BLaER1 treated with 17β-estradiol and CSF1 and Interleukin-3, amounts not matched to agents 10 nM and 100 nM (cell line): ENCODE data around the gene CDK19.
"Not testable (repeated sequence)": the region's sequence is repeated elsewhere in the genome, so short reads cannot be mapped to it uniquely, and the experiment has no call there.

Experiments
- H3K27ac ChIP-seq, 11 experiments: shearing (Covaris generic); formaldehyde crosslinking; 2 replicates each; pipeline ENCODE4 v1.8.1; 2022
- H3K27me3 ChIP-seq, 11 experiments: shearing (Covaris generic); formaldehyde crosslinking; 2 replicates each; pipeline ENCODE4 v1.8.1; 2022
- H3K36me3 ChIP-seq, 11 experiments: shearing (Covaris generic); formaldehyde crosslinking; 2 replicates each; pipeline ENCODE4 v1.8.1; 2022
- H3K4me1 ChIP-seq, 10 experiments: shearing (Covaris generic); formaldehyde crosslinking; 2 replicates each; pipeline ENCODE4 v1.8.1; 2022
- H3K4me2 ChIP-seq, 11 experiments: shearing (Covaris generic); formaldehyde crosslinking; 2 replicates each; pipeline ENCODE4 v1.8.1; 2022
- H3K4me3 ChIP-seq, 10 experiments: shearing (Covaris generic); formaldehyde crosslinking; 2 replicates each; pipeline ENCODE4 v1.8.1; 2022
- H3K9ac ChIP-seq, 11 experiments: shearing (Covaris generic); formaldehyde crosslinking; 2 replicates each; pipeline ENCODE4 v1.8.1; 2022
- H3K9me3 ChIP-seq, 11 experiments: shearing (Covaris generic); formaldehyde crosslinking; replicated peaks in 1 of 11; 2 replicates each; pipeline ENCODE4 v1.8.1; 2022
- H4K20me1 ChIP-seq, 11 experiments: shearing (Covaris generic); formaldehyde crosslinking; 2 replicates each; pipeline ENCODE4 v1.8.1; 2022
- Cebpa-rat ChIP-seq, 11 experiments: shearing (Covaris generic); IDR thresholded peaks; 2 replicates each; pipeline ENCODE4 v1.8.1; 2022

CDK19 gene

GRCh38 chr6:110849781-110850180, 34.5 kb upstream of the CDK19 start:
- TF ChIP-seq Cebpa-rat (IDR thresholded peaks at IDR 0.05), result no peak
- Histone ChIP-seq H3K9me3 (no peaks in the 10 kb centered on the region), H3K27ac (no peak overlapping the region), H3K27me3 (no peaks in the 10 kb centered on the region), H3K4me2 (no peak overlapping the region), H3K4me1 (0 out of 20 replicates have a peak, but pooled peaks cover 0 to 4% (median 0%) of the 10 kb centered on the region in 10 experiments), H4K20me1 (no peaks in the 10 kb centered on the region), H3K4me3 (no peak overlapping the region), H3K9ac (no peak overlapping the region), H3K36me3 (no peaks in the 10 kb centered on the region; a peak in 1 of 22 replicates)

- H3K9me3 ChIP-seq, result peaks cover 0 to 7% (median 0%) of the 10 kb centered on the region in 11 experiments; a peak in 1 of 22 replicates
- H3K27ac ChIP-seq, result no peak overlapping the region
- H4K20me1 ChIP-seq, result no peaks in the 10 kb centered on the region
- peaks cover 0 to 9% (median 0%) of the 10 kb centered on the region in 11 experiments; a peak in 2 of 22 replicates for H3K36me3 ChIP-seq
- peaks cover 0 to 9% (median 0%) of the 10 kb centered on the region in 10 experiments; a peak in 6 of 20 replicates for H3K4me1 ChIP-seq
- H3K27me3 ChIP-seq, result no peaks in the 10 kb centered on the region
- H3K4me2 ChIP-seq, result peak overlapping the region in 3 of 11 experiments; percentile 20 to 62 (median 52); a peak in 5 of 22 replicates
- H3K9ac ChIP-seq, result no peak overlapping the region
- no peak overlapping the region for H3K4me3 ChIP-seq
- no peak for TF ChIP-seq Cebpa-rat (IDR thresholded peaks at IDR 0.05)
Measured at GRCh38 chr6:110841266-110841665, 26.0 kb upstream of the CDK19 start.

GRCh38 chr6:110835751-110836150, 20.5 kb upstream of the CDK19 start:
- not testable (repeated sequence) for H3K9ac ChIP-seq, H3K4me1 ChIP-seq, H4K20me1 ChIP-seq, H3K36me3 ChIP-seq, H3K4me2 ChIP-seq, H3K27ac ChIP-seq, H3K27me3 ChIP-seq, H3K9me3 ChIP-seq, H3K4me3 ChIP-seq

- H3K36me3 ChIP-seq, result peaks cover 0 to 7% (median 0%) of the 10 kb centered on the region in 11 experiments; a peak in 3 of 22 replicates
- no peak overlapping the region for H3K9ac ChIP-seq
- H3K4me2 ChIP-seq, result no peak overlapping the region
- H3K27me3 ChIP-seq, result no peaks in the 10 kb centered on the region
- H3K4me1 ChIP-seq, result peaks cover 0 to 4% (median 0%) of the 10 kb centered on the region in 10 experiments; a peak in 2 of 20 replicates
- no peaks in the 10 kb centered on the region; a peak in 1 of 22 replicates for H3K9me3 ChIP-seq
- no peak overlapping the region for H3K27ac ChIP-seq
- no peak for TF ChIP-seq Cebpa-rat (IDR thresholded peaks at IDR 0.05)
- no peak overlapping the region for H3K4me3 ChIP-seq
- no peaks in the 10 kb centered on the region for H4K20me1 ChIP-seq
Measured at GRCh38 chr6:110833831-110834230, 18.6 kb upstream of the CDK19 start.

- no peak overlapping the region for H3K27ac ChIP-seq
- TF ChIP-seq Cebpa-rat (IDR thresholded peaks at IDR 0.05), result no peak
- peaks cover 0 to 7% (median 0%) of the 10 kb centered on the region in 11 experiments; a peak in 3 of 22 replicates for H3K36me3 ChIP-seq
- H3K4me1 ChIP-seq, result peaks cover 4 to 26% (median 5%) of the 10 kb centered on the region in 10 experiments; a peak in 16 of 20 replicates
- H4K20me1 ChIP-seq, result no peaks in the 10 kb centered on the region
- no peaks in the 10 kb centered on the region; a peak in 1 of 22 replicates for H3K9me3 ChIP-seq
- no peaks in the 10 kb centered on the region for H3K27me3 ChIP-seq
- H3K4me3 ChIP-seq, result no peak overlapping the region
- H3K9ac ChIP-seq, result no peak overlapping the region
- H3K4me2 ChIP-seq, result no peak overlapping the region
Measured at GRCh38 chr6:110831405-110831804, 16.1 kb upstream of the CDK19 start.

GRCh38 chr6:110828396-110828795, 13.1 kb upstream of the CDK19 start:
- Histone ChIP-seq H3K9ac (no peak overlapping the region), H3K36me3 (peaks cover 0 to 7% (median 0%) of the 10 kb centered on the region in 11 experiments; a peak in 3 of 22 replicates), H3K4me1 (peaks cover 9 to 45% (median 16%) of the 10 kb centered on the region in 10 experiments; a peak in 17 of 20 replicates), H3K9me3 (no peaks in the 10 kb centered on the region; a peak in 1 of 22 replicates), H3K4me2 (peak overlapping the region in 2 of 11 experiments; percentile 23 to 40; a peak in 4 of 22 replicates), H3K27ac (no peak overlapping the region), H4K20me1 (no peaks in the 10 kb centered on the region), H3K4me3 (no peak overlapping the region), H3K27me3 (no peaks in the 10 kb centered on the region)
- no peak for TF ChIP-seq Cebpa-rat (IDR thresholded peaks at IDR 0.05)

GRCh38 chr6:110826236-110827129, 11.2 kb upstream of the CDK19 start:
- Histone ChIP-seq H3K4me3 (peak overlapping the region in 1 of 10 experiments; percentile 29; a peak in 1 of 20 replicates), H3K36me3 (peaks cover 0 to 7% (median 0%) of the 10 kb centered on the region in 11 experiments; a peak in 2 of 22 replicates), H3K4me1 (peaks cover 12 to 64% (median 22%) of the 10 kb centered on the region in 10 experiments), H3K9me3 (no peaks in the 10 kb centered on the region; a peak in 1 of 22 replicates), H3K9ac (peak overlapping the region in 10 of 11 experiments; percentile 34 to 77 (median 62); a peak in 19 of 22 replicates), H3K4me2 (peak overlapping the region; percentile 24 to 79 (median 50); a peak in 20 of 22 replicates), H3K27me3 (no peaks in the 10 kb centered on the region), H4K20me1 (no peaks in the 10 kb centered on the region), H3K27ac (peak overlapping the region in 10 of 11 experiments; percentile 38 to 89 (median 78); a peak in 19 of 22 replicates)
- 0 out of 22 replicates have a peak, but pooled peaks of 1 of the 11 experiments have one; percentile 15 for TF ChIP-seq Cebpa-rat (IDR thresholded peaks at IDR 0.05)

- Histone ChIP-seq H3K27me3 (no peaks in the 10 kb centered on the region), H3K4me2 (peak overlapping the region in 5 of 11 experiments; percentile 13 to 59 (median 27); a peak in 8 of 22 replicates), H3K27ac (no peak overlapping the region), H3K36me3 (no peaks in the 10 kb centered on the region), H4K20me1 (no peaks in the 10 kb centered on the region), H3K4me1 (peaks cover 15 to 82% (median 29%) of the 10 kb centered on the region in 10 experiments), H3K9me3 (no peaks in the 10 kb centered on the region), H3K9ac (no peak overlapping the region), H3K4me3 (no peak overlapping the region)
- TF ChIP-seq Cebpa-rat (IDR thresholded peaks at IDR 0.05), result no peak
Measured at GRCh38 chr6:110823146-110823545, 7.9 kb upstream of the CDK19 start.

- no peaks in the 10 kb centered on the region for H3K27me3 ChIP-seq
- H3K36me3 ChIP-seq, result no peaks in the 10 kb centered on the region
- H4K20me1 ChIP-seq, result no peaks in the 10 kb centered on the region
- no peak overlapping the region for H3K9ac ChIP-seq
- H3K27ac ChIP-seq, result no peak overlapping the region
- TF ChIP-seq Cebpa-rat (IDR thresholded peaks at IDR 0.05), result no peak
- no peaks in the 10 kb centered on the region for H3K9me3 ChIP-seq
- H3K4me3 ChIP-seq, result no peak overlapping the region
- H3K4me1 ChIP-seq, result peaks cover 19 to 85% (median 31%) of the 10 kb centered on the region in 10 experiments
- peak overlapping the region in 1 of 11 experiments; percentile 80; a peak in 2 of 22 replicates for H3K4me2 ChIP-seq
Measured at GRCh38 chr6:110822249-110822648, 7.0 kb upstream of the CDK19 start.
